Stimulated activated CD8-positive, alpha-beta memory T cell treated with anti-CD3 and anti-CD28 coated beads, Interleukin-7, amount 100 ng/mL, for 48 hours (primary cell): ENCODE measurements around the gene MYO15A.
A peak's percentile ranks its signal among the peaks of the same experiment; 100 is the strongest.
"Not testable (repeated sequence)": the region's sequence is repeated elsewhere in the genome, so short reads cannot be mapped to it uniquely, and the experiment has no call there.

Experiments
- DNase-seq, 2 donors: peaks; one replicate each; pipeline ENCODE4 v3.0.0-alpha.2; 2020; ENCODE audit warnings: low read depth in 1 of 2; ENCODE audit errors: extremely low read depth in 1 of 2

The MYO15A gene

GRCh38 chr17:18208092-18208491 is 99.5 kb downstream of the MYO15A start:
- DNase-seq = no peak

GRCh38 chr17:18213666-18214270 is 105.2 kb downstream of the MYO15A start:
- DNase-seq = no peak

GRCh38 chr17:18216906-18217305 is 108.3 kb downstream of the MYO15A start:
- DNase-seq = not testable (repeated sequence)

GRCh38 chr17:18217412-18218015 is 109.0 kb downstream of the MYO15A start:
- DNase-seq = peak; percentile 44 to 46

- no peak for DNase-seq
Measured at GRCh38 chr17:18218756-18219415, 110.3 kb downstream of the MYO15A start.

- no peak for DNase-seq
Measured at GRCh38 chr17:18224053-18224386, 115.5 kb downstream of the MYO15A start.

GRCh38 chr17:18224387-18225120 is 116.0 kb downstream of the MYO15A start:
- no peak for DNase-seq

GRCh38 chr17:18225121-18225641 is 116.6 kb downstream of the MYO15A start, which contains the start of gene LLGL1:
TSS of gene LLGL1 (plus strand) at chr17:18225635. CDS start at chr17:18225683, 48 bp downstream.
- DNase-seq = peak; percentile 92

GRCh38 chr17:18225642-18226283 is 117.2 kb downstream of the MYO15A start:
- peak in 1 of 2 donors; percentile 6 for DNase-seq

- no peak for DNase-seq
Measured at GRCh38 chr17:18226284-18226945, 117.9 kb downstream of the MYO15A start.

- no peak for DNase-seq
Measured at GRCh38 chr17:18227635-18228034, 119.1 kb downstream of the MYO15A start.

- DNase-seq = no peak
Measured at GRCh38 chr17:18228176-18228682, 119.7 kb downstream of the MYO15A start.

GRCh38 chr17:18229254-18229653 is 120.7 kb downstream of the MYO15A start:
- no peak for DNase-seq
